HEK293 (cell line): ENCODE results near the gene HCFC1.

ENCODE experiments used
- PATZ1 ChIP-seq: fragments of 450-650 bp; formaldehyde crosslinking; IDR thresholded peaks from 2 replicates; pipeline ENCODE4 v1.5.1; 2016; ENCODE audit warnings: missing biosample characterization, missing genetic modification characterization
- PRDM1 ChIP-seq: fragments of 450-650 bp; formaldehyde crosslinking; IDR thresholded peaks from 2 replicates; pipeline ENCODE4; 2016; ENCODE audit warnings: missing biosample characterization, missing genetic modification characterization
- RBAK ChIP-seq: fragments of 450-650 bp; formaldehyde crosslinking; IDR thresholded peaks from 2 replicates; pipeline ENCODE4 v1.5.1; 2016; ENCODE audit warnings: missing biosample characterization, missing genetic modification characterization
- REPIN1 ChIP-seq: fragments of 450-650 bp; formaldehyde crosslinking; IDR thresholded peaks from 2 replicates; pipeline ENCODE4 v1.5.1; 2017; ENCODE audit warnings: missing biosample characterization, missing genetic modification characterization, low read depth
- REST ChIP-seq: fragments of 450-650 bp; formaldehyde crosslinking; IDR thresholded peaks from 2 replicates; pipeline ENCODE4 v1.5.1; 2016; ENCODE audit warnings: missing biosample characterization, missing genetic modification characterization
- ZBTB10 ChIP-seq: fragments of 450-650 bp; formaldehyde crosslinking; IDR thresholded peaks from 2 replicates; pipeline ENCODE4 v1.5.1; 2016; ENCODE audit warnings: missing biosample characterization, missing genetic modification characterization
- ZBTB11 ChIP-seq: fragments of 450-650 bp; formaldehyde crosslinking; conservative IDR thresholded peaks from 2 replicates; pipeline ENCODE4 v1.5.1; 2016; ENCODE audit warnings: low read depth, missing biosample characterization, missing genetic modification characterization
- ZNF132 ChIP-seq: fragments of 450-650 bp; formaldehyde crosslinking; IDR thresholded peaks from 2 replicates; pipeline ENCODE4 v1.5.1; 2017; ENCODE audit warnings: missing biosample characterization, missing genetic modification characterization, borderline replicate concordance
- ZNF211 ChIP-seq: fragments of 450-650 bp; formaldehyde crosslinking; IDR thresholded peaks from 2 replicates; pipeline ENCODE4 v1.5.1; 2016; ENCODE audit warnings: low read depth, missing biosample characterization, missing genetic modification characterization
- ZNF221 ChIP-seq: fragments of 450-650 bp; formaldehyde crosslinking; IDR thresholded peaks from 2 replicates; pipeline ENCODE4 v1.5.1; 2017; ENCODE audit warnings: missing biosample characterization, missing genetic modification characterization, borderline replicate concordance
- ZNF280C ChIP-seq: fragments of 450-650 bp; formaldehyde crosslinking; IDR thresholded peaks from 2 replicates; pipeline ENCODE4 v1.5.1; 2016; ENCODE audit warnings: missing biosample characterization, missing genetic modification characterization
- ZNF350 ChIP-seq: fragments of 450-650 bp; formaldehyde crosslinking; IDR thresholded peaks from 2 replicates; pipeline ENCODE4 v1.5.0; 2017; ENCODE audit warnings: missing biosample characterization, mild to moderate bottlenecking, missing genetic modification characterization
- ZNF394 ChIP-seq: fragments of 450-650 bp; formaldehyde crosslinking; IDR thresholded peaks from 2 replicates; pipeline ENCODE4 v1.5.1; 2016; ENCODE audit warnings: missing biosample characterization, missing genetic modification characterization, mild to moderate bottlenecking, moderate library complexity, borderline replicate concordance
- ZNF501 ChIP-seq: fragments of 450-650 bp; formaldehyde crosslinking; IDR thresholded peaks from 2 replicates; pipeline ENCODE4 v1.5.1; 2016; ENCODE audit warnings: missing biosample characterization, missing genetic modification characterization
- ZNF510 ChIP-seq: fragments of 450-650 bp; formaldehyde crosslinking; IDR thresholded peaks from 2 replicates; pipeline ENCODE4 v1.5.1; 2018; ENCODE audit warnings: mild to moderate bottlenecking, missing genetic modification characterization, missing biosample characterization; ENCODE audit not compliant: insufficient replicate concordance
- ZNF513 ChIP-seq: fragments of 450-650 bp; IDR thresholded peaks from 2 replicates; pipeline ENCODE4 v1.5.1; 2018; ENCODE audit warnings: missing biosample characterization, missing genetic modification characterization
- ZNF558 ChIP-seq: fragments of 450-650 bp; formaldehyde crosslinking; IDR thresholded peaks from 2 replicates; pipeline ENCODE4 v1.5.1; 2016; ENCODE audit warnings: missing biosample characterization, missing genetic modification characterization
- ZNF571 ChIP-seq: fragments of 450-650 bp; formaldehyde crosslinking; IDR thresholded peaks from 2 replicates; pipeline ENCODE4 v1.5.0; 2017; ENCODE audit warnings: missing biosample characterization, missing genetic modification characterization
- ZNF639 ChIP-seq: fragments of 450-650 bp; formaldehyde crosslinking; IDR thresholded peaks from 2 replicates; pipeline ENCODE4 v1.5.1; 2016; ENCODE audit warnings: missing biosample characterization, missing genetic modification characterization
- ZNF660 ChIP-seq: fragments of 450-650 bp; IDR thresholded peaks from 2 replicates; pipeline ENCODE4 v1.5.1; 2018; ENCODE audit warnings: missing biosample characterization, mild to moderate bottlenecking, missing genetic modification characterization
- ZSCAN16 ChIP-seq: fragments of 450-650 bp; formaldehyde crosslinking; IDR thresholded peaks from 2 replicates; pipeline ENCODE4 v1.5.1; 2016; ENCODE audit warnings: missing biosample characterization, missing genetic modification characterization
- ZXDB ChIP-seq: fragments of 450-650 bp; formaldehyde crosslinking; IDR thresholded peaks from 2 replicates; pipeline ENCODE4 v1.5.1; 2016; ENCODE audit warnings: missing biosample characterization, missing genetic modification characterization

The HCFC1 gene

GRCh38 chrX:153937056-153937455 is 34.6 kb downstream of the HCFC1 start (continued):
- no peak for TF ChIP-seq PATZ1 (tag by site-specific recombination)
- TF ChIP-seq ZNF394, result peak; percentile 99
- TF ChIP-seq ZSCAN16 (tag by site-specific recombination), result no peak
- TF ChIP-seq RBAK (tag by site-specific recombination), result 0 out of 2 replicates have a peak, but pooled peaks have one; percentile 32
- TF ChIP-seq ZNF211, result no peak
- no peak for TF ChIP-seq ZNF510 (tag by site-specific recombination)
- TF ChIP-seq ZNF132 (tag by site-specific recombination), result no peak
- TF ChIP-seq PRDM1 (tag by site-specific recombination), result no peak
- peak; percentile 81 for TF ChIP-seq REST (tag by site-specific recombination)
- TF ChIP-seq ZNF280C (tag by site-specific recombination), result no peak
- TF ChIP-seq ZBTB10, result no peak
- TF ChIP-seq ZNF571 (tag by site-specific recombination), result no peak
- TF ChIP-seq ZNF660 (tag by site-specific recombination), result no peak
- peak; percentile 48; the same call in 1 of the 2 replicates for TF ChIP-seq ZNF639 (tag by site-specific recombination)
- no peak for TF ChIP-seq ZNF221 (tag by site-specific recombination)
- TF ChIP-seq ZBTB11 (tag by site-specific recombination), result peak; percentile 87
- TF ChIP-seq REPIN1 (tag by site-specific recombination), result no peak; the same call in 1 of the 2 replicates
- peak; percentile 89 for TF ChIP-seq ZXDB
- TF ChIP-seq ZNF513 (tag by site-specific recombination), result no peak
- no peak; the same call in none of the 2 replicates for TF ChIP-seq ZNF558
- no peak for TF ChIP-seq ZNF350 (tag by site-specific recombination)
- TF ChIP-seq ZNF501 (tag by site-specific recombination), result no peak
